H1 (cell line): ENCODE data around the gene NALF2. TPM values are rescaled to one million over a fixed set of nuclear protein-coding genes. Genes with fewer than 3 reads are reported as not detected.

Experiments
- CTCF ChIA-PET: fragments of 300-600 bp; sonication (Branson Sonifier 250); formaldehyde crosslinking; loops from one replicate; lab custom pipeline; 2021; ENCODE audit not compliant: partially characterized antibody; lab: Charles Lee
- POLR2A ChIA-PET: fragments of 300-600 bp; sonication (Branson Sonifier 250); formaldehyde crosslinking; loops from one replicate; lab custom pipeline; 2021; ENCODE audit warnings: inconsistent platforms; ENCODE audit not compliant: partially characterized antibody; lab: Charles Lee
- DNase-seq, 2 experiments: peaks; one replicate each; pipeline versions ENCODE4 v3.0.0 to v3.0.0-alpha.2; 2010 to 2022; ENCODE audit warnings: low spot score in 2 of 2, low read depth in 1 of 2, mixed read lengths in 1 of 2
- FAIRE-seq: peaks from 2 replicates; lab custom pipeline; 2011; peaks lifted over from hg19 to GRCh38; lab: Jason Lieb, UNC
- H2AFZ ChIP-seq: 2 replicates; pipeline ENCODE4 v1.8.1; 2012; ENCODE audit warnings: low read length, inconsistent platforms
- H2AK5ac ChIP-seq: 2 replicates; pipeline ENCODE4 v1.6.1; 2013; ENCODE audit warnings: low read depth, low read length
- H2BK120ac ChIP-seq: replicated peaks from 2 replicates; pipeline ENCODE3; 2013; ENCODE audit warnings: low read depth, low read length, inconsistent platforms
- H2BK12ac ChIP-seq: 2 replicates; pipeline ENCODE4 v1.6.1; 2013; ENCODE audit warnings: low read depth, low read length
- H2BK15ac ChIP-seq: 2 replicates; pipeline ENCODE4 v1.6.1; 2013; ENCODE audit warnings: low read length
- H2BK20ac ChIP-seq: 2 replicates; pipeline ENCODE4 v1.6.1; 2013; ENCODE audit warnings: low read length
- H2BK5ac ChIP-seq: 2 replicates; pipeline ENCODE4 v1.6.1; 2013; ENCODE audit warnings: low read depth, low read length
- H3K14ac ChIP-seq: 2 replicates; pipeline ENCODE4 v1.6.1; 2013; ENCODE audit warnings: inconsistent platforms; ENCODE audit not compliant: insufficient read length
- H3K18ac ChIP-seq: 2 replicates; pipeline ENCODE4 v1.6.1; 2013; ENCODE audit warnings: low read length; ENCODE audit errors: extremely low read depth
- H3K23ac ChIP-seq: 2 replicates; pipeline ENCODE4 v1.6.1; 2013; ENCODE audit warnings: inconsistent platforms; ENCODE audit not compliant: insufficient read length
- H3K23me2 ChIP-seq: 2 replicates; pipeline ENCODE4 v1.6.1; 2013; ENCODE audit warnings: low read depth, low read length
- H3K27ac ChIP-seq: 2 replicates; pipeline ENCODE4 v1.6.1; 2011; ENCODE audit warnings: low read depth, low read length, inconsistent platforms
- H3K27me3 ChIP-seq, 4 experiments: replicated peaks in 1 of 4; 1 replicate in 1 of 4; 2 replicates in 3 of 4; pipeline versions ENCODE4 v1.6.1 to v1.8.1; 2011 to 2013; ENCODE audit warnings: low read length in 3 of 4, mild to moderate bottlenecking in 3 of 4, inconsistent platforms in 2 of 4, mixed read lengths in 2 of 4, moderate library complexity in 1 of 4; ENCODE audit not compliant: control insufficient read depth in 3 of 4, insufficient read depth in 3 of 4; ENCODE audit errors: extremely low read depth in 1 of 4
- H3K36me3 ChIP-seq, 4 experiments: 2 replicates each; pipeline versions ENCODE4 v1.6.1 to v1.8.1; 2011 to 2013; ENCODE audit warnings: mild to moderate bottlenecking in 4 of 4, low read length in 3 of 4, moderate library complexity in 2 of 4, control low read depth in 1 of 4, inconsistent platforms in 1 of 4; ENCODE audit not compliant: insufficient read depth in 4 of 4, control insufficient read depth in 2 of 4
- H3K4ac ChIP-seq: replicated peaks from 2 replicates; pipeline ENCODE3; 2013; ENCODE audit warnings: low read length, low read depth, mixed read lengths, inconsistent platforms; ENCODE audit not compliant: insufficient read length
- H3K4me1 ChIP-seq, 4 experiments: replicated peaks in 1 of 4; 1 replicate in 1 of 4; 2 replicates in 3 of 4; pipeline versions ENCODE4 v1.6.1 to v1.8.1; 2011 to 2013; ENCODE audit warnings: low read length in 3 of 4, inconsistent platforms in 2 of 4, mixed read lengths in 1 of 4; ENCODE audit not compliant: insufficient read depth in 4 of 4, control insufficient read depth in 3 of 4
- H3K4me2 ChIP-seq, 2 experiments: 2 replicates each; pipeline versions ENCODE4 v1.6.1 to v1.8.1; 2011 to 2013; ENCODE audit warnings: low read depth in 2 of 2, low read length in 2 of 2, control low read depth in 1 of 2, inconsistent platforms in 1 of 2, mild to moderate bottlenecking in 1 of 2; ENCODE audit not compliant: insufficient read depth in 1 of 2
- H3K4me3 ChIP-seq, 4 experiments: fragments of 200-600, 300-600 bp in 1 of 4; sonication (generic), shearing (Covaris generic), sonication (Bioruptor Twin) in 1 of 4; 2 replicates each; pipeline versions ENCODE4 v1.5.1 to v1.8.1; 2011 to 2016; ENCODE audit warnings: low read length in 4 of 4, low read depth in 3 of 4, control low read depth in 2 of 4, inconsistent platforms in 2 of 4, mild to moderate bottlenecking in 2 of 4, mixed read lengths in 1 of 4, moderate library complexity in 1 of 4; ENCODE audit not compliant: insufficient read depth in 2 of 4; ENCODE audit errors: extremely low read depth in 1 of 4
- H3K56ac ChIP-seq: replicated peaks from 2 replicates; pipeline ENCODE3; 2013; ENCODE audit warnings: low read depth, mild to moderate bottlenecking, mixed read lengths, low read length, inconsistent platforms; ENCODE audit not compliant: insufficient read length
- H3K79me1 ChIP-seq: 2 replicates; pipeline ENCODE4 v1.6.1; 2013; ENCODE audit warnings: low read depth, low read length, control low read depth
- H3K79me2 ChIP-seq, 2 experiments: 2 replicates each; pipeline versions ENCODE4 v1.6.1 to v1.8.1; 2012 to 2013; ENCODE audit warnings: low read length in 2 of 2, mild to moderate bottlenecking in 2 of 2, inconsistent platforms in 1 of 2; ENCODE audit not compliant: insufficient read depth in 2 of 2, control insufficient read depth in 1 of 2
- H3K9ac ChIP-seq, 4 experiments: replicated peaks in 1 of 4; 1 replicate in 1 of 4; 2 replicates in 3 of 4; pipeline versions ENCODE4 v1.6.1 to v1.8.1; 2011 to 2013; ENCODE audit warnings: low read depth in 3 of 4, low read length in 3 of 4, control low read depth in 2 of 4, mild to moderate bottlenecking in 2 of 4, moderate library complexity in 2 of 4, inconsistent platforms in 1 of 4; ENCODE audit errors: extremely low read depth in 1 of 4
- H3K9me3 ChIP-seq, 2 experiments: 2 replicates each; pipeline versions ENCODE4 v1.6.1 to v1.8.1; 2012 to 2013; ENCODE audit warnings: mild to moderate bottlenecking in 2 of 2, moderate library complexity in 2 of 2, control low read depth in 1 of 2, inconsistent platforms in 1 of 2, low read depth in 1 of 2, low read length in 1 of 2, mixed read lengths in 1 of 2; ENCODE audit not compliant: insufficient read depth in 2 of 2
- H4K20me1 ChIP-seq, 2 experiments: replicated peaks in 1 of 2; 2 replicates each; pipeline versions ENCODE3 to v1.8.1; 2011 to 2013; ENCODE audit warnings: inconsistent platforms in 2 of 2, low read length in 2 of 2, mild to moderate bottlenecking in 1 of 2; ENCODE audit not compliant: insufficient read depth in 2 of 2, control insufficient read depth in 1 of 2
- H4K5ac ChIP-seq: 2 replicates; pipeline ENCODE4 v1.6.1; 2013; ENCODE audit warnings: low read length, low read depth, mixed read lengths, inconsistent platforms; ENCODE audit not compliant: insufficient read length
- H4K8ac ChIP-seq: 2 replicates; pipeline ENCODE4 v1.8.0; 2013; ENCODE audit warnings: mild to moderate bottlenecking, moderate library complexity, low read length, inconsistent platforms; ENCODE audit not compliant: insufficient read depth; ENCODE audit errors: extremely low read depth
- H4K91ac ChIP-seq: replicated peaks from 2 replicates; pipeline ENCODE3; 2013; ENCODE audit warnings: low read length, mixed read lengths, inconsistent platforms; ENCODE audit not compliant: insufficient read length
- JUND ChIP-seq: IDR thresholded peaks from 2 replicates; pipeline ENCODE4 v1.6.1; 2011; ENCODE audit warnings: mild to moderate bottlenecking, improper control_type of control experiment, low read length
- KDM4A ChIP-seq: IDR thresholded peaks from one replicate; pipeline ENCODE4 v1.7.1; 2012; ENCODE audit warnings: low read depth, mild to moderate bottlenecking, moderate library complexity, low read length, inconsistent platforms; ENCODE audit not compliant: severe bottlenecking
- PHF8 ChIP-seq: fragments of 200-600 bp; sonication (generic); conservative IDR thresholded peaks from 2 replicates; pipeline ENCODE4 v1.7.1; 2012; ENCODE audit warnings: low read depth, mild to moderate bottlenecking, inconsistent platforms, low read length, moderate library complexity
- SAP30 ChIP-seq: fragments of 300-600 bp; sonication (generic); IDR thresholded peaks from 2 replicates; pipeline ENCODE4 v1.7.1; 2012; ENCODE audit warnings: low read length, moderate library complexity, mild to moderate bottlenecking, inconsistent platforms; ENCODE audit not compliant: insufficient read depth, insufficient replicate concordance
- SIN3A ChIP-seq, 2 experiments: IDR thresholded peaks in 1 of 2; conservative IDR thresholded peaks in 1 of 2; 2 replicates each; pipeline ENCODE4 v1.6.1; 2011 to 2012; ENCODE audit warnings: low read length in 2 of 2, improper control_type of control experiment in 1 of 2, low read depth in 1 of 2, mild to moderate bottlenecking in 1 of 2
- TAF1 ChIP-seq: IDR thresholded peaks from 2 replicates; pipeline ENCODE4 v1.6.1; 2011; ENCODE audit warnings: mild to moderate bottlenecking, low read depth, low read length
- TBP ChIP-seq: IDR thresholded peaks from 2 replicates; pipeline ENCODE4 v1.6.1; 2011; ENCODE audit warnings: low read depth, low read length, improper control_type of control experiment
- WGBS, 2 experiments: shearing (Covaris generic) in 1 of 2; methylation state at CpG; one replicate each; pipeline versions ENCODE4 v1.1.6 to v1.1.7; 2013 to 2015; ENCODE audit warnings: low lambda C conversion rate in 2 of 2, mixed read lengths in 2 of 2, inconsistent platforms in 1 of 2, low coverage in 1 of 2, missing lambda C conversion rate in 1 of 2; ENCODE audit not compliant: insufficient replicate concordance in 2 of 2, insufficient coverage in 1 of 2, insufficient read length in 1 of 2; ENCODE audit errors: extremely low coverage in 1 of 2, missing lambda C conversion rate in 1 of 2; 5-methylcytosine and 5-hydroxymethylcytosine counted together
- long read RNA-seq, 2 experiments: library from RNA in 1 of 2; library from capped mRNA in 1 of 2; stranded (forward); transcript quantifications; one replicate each; pipeline ENCODE4 v2.0.0, GENCODE V29; 2021; ENCODE audit warnings: inconsistent platforms in 1 of 2
- polyA minus RNA-seq, 3 experiments: library from RNA; depleted of rRNA, polyadenylated mRNA; stranded (reverse); fragments of >200 nt; gene quantifications; 1 replicate in 2 of 3; 2 replicates in 1 of 3; pipeline ENCODE4 v1.2.3, GENCODE V29; 2011
- polyA plus RNA-seq, 7 experiments: library from polyadenylated mRNA; depleted of rRNA in 3 of 7; stranded (reverse) in 5 of 7; unstranded in 2 of 7; fragments of >200 nt in 5 of 7; fragments of 200-250 nt in 2 of 7; gene quantifications; 1 replicate in 5 of 7; 2 replicates in 1 of 7; 4 replicates in 1 of 7; pipeline versions ENCODE4 v1.2.1 to v1.2.3, GENCODE V29; 2011 to 2013; ENCODE audit warnings: missing spikeins in 2 of 7, mixed read lengths in 2 of 7
- total RNA-seq: library from RNA; stranded (reverse); fragmentation: NEBNext Ultra II Directional; extraction: Animal tissue kit (Norgen Biotek cat#: 25700); gene quantifications from 2 replicates; pipeline ENCODE4 v1.2.1, GENCODE V29; 2021

Gene NALF2
- total RNA-seq, result 15.6 and 16.1 TPM in 2 replicates
- polyA plus RNA-seq (2011; rRNA removed), result 7.3 and 7.5 TPM in 2 replicates
- polyA plus RNA-seq (2011; cell fraction: cytosol; rRNA removed), result 6.3 TPM
- polyA plus RNA-seq (2011; cell fraction: nucleus; rRNA removed), result 6.1 TPM
- polyA plus RNA-seq (2012, experiment 1 of 2), result 13.4 to 15.3 TPM (median 14.6 TPM) in 4 replicates
- polyA plus RNA-seq (2012, experiment 2 of 2), result 17.5 TPM
- 9.3 TPM for polyA plus RNA-seq (2013, experiment 1 of 2)
- 10.7 TPM for polyA plus RNA-seq (2013, experiment 2 of 2)
- polyA minus RNA-seq (2011; rRNA and poly(A)+ RNA removed), result 4.8 and 6.2 TPM in 2 replicates
- 5.4 TPM for polyA minus RNA-seq (2011; cell fraction: cytosol; rRNA and poly(A)+ RNA removed)
- polyA minus RNA-seq (2011; cell fraction: nucleus; rRNA and poly(A)+ RNA removed), result 3.2 TPM
- long read RNA-seq, experiment 1, partial matches to known transcripts, result 15 of 16 reads
- long read RNA-seq, experiment 1, other reads (novel, unspliced or antisense), result 1 of 16 reads
- long read RNA-seq, experiment 2, result 0 reads

- Histone ChIP-seq H3K14ac (no peak within 1 kb of the TSS), H3K23me2 (peaks cover 8% of the 10 kb centered on the region; the same call in 1 of the 2 replicates)
- no peak for TF ChIP-seq JUND
- TF ChIP-seq TAF1, result peak; percentile 55; the same call in 1 of the 2 replicates
- peak; percentile 50 to 83; a peak in 1 of 4 replicates for TF ChIP-seq SIN3A (conservative IDR thresholded peaks at IDR 0.05 in 1 of 2, IDR thresholded peaks at IDR 0.05 in 1 of 2; ENCODE audit: low read depth in 1 of 2, low read length in 2 of 2)
- peak; percentile 39; the same call in 1 of the 2 replicates for TF ChIP-seq TBP
- TF ChIP-seq KDM4A, result peak; percentile 42
- TF ChIP-seq SAP30, result peak; percentile 91
- TF ChIP-seq PHF8, result 0 out of 2 replicates have a peak, but pooled peaks have one; percentile 59
These were observed at the start of gene NALF2 for GRCh38 chrX:69503782-69504625. Gene NALF2 (plus strand): TSS chrX:69504326. CDS start chrX:69505283, 957 bp downstream.

More at GRCh38 chrX:69503782-69504625, at the start of gene NALF2:
- Histone ChIP-seq H3K4me2 (peak within 1 kb of the TSS; percentile 77 to 96), H3K23ac (no peak within 1 kb of the TSS), H3K56ac (peak within 1 kb of the TSS; percentile 59), H3K4me1 (peaks cover 0 to 14% (median 7%) of the 10 kb centered on the region in 4 experiments; a peak in 6 of 7 replicates), H4K91ac (no peak within 1 kb of the TSS), H3K27me3 (peaks cover 0 to 13% (median 5%) of the 10 kb centered on the region in 4 experiments; a peak in 6 of 7 replicates), H3K27ac (no peak within 1 kb of the TSS; the same call in 1 of the 2 replicates), H3K9me3 (no peaks in the 10 kb centered on the region), H3K9ac (peak within 1 kb of the TSS; percentile 29 to 68 (median 56); a peak in 6 of 7 replicates), H3K4me3 (peak within 1 kb of the TSS; percentile 63 to 94 (median 72)), H2AFZ (no peak within 1 kb of the TSS), H3K18ac (peak within 1 kb of the TSS; percentile 78), H4K20me1 (peaks cover 9 to 19% of the 10 kb centered on the region in 2 experiments), H3K4ac (no peak within 1 kb of the TSS), H3K79me2 (peaks cover 0 to 12% of the 10 kb centered on the region in 2 experiments; a peak in 1 of 4 replicates), H2BK12ac (no peak within 1 kb of the TSS), H2BK15ac (0 out of 2 replicates have a peak within 1 kb of the TSS, but pooled peaks have one; percentile 29), H4K5ac (peak within 1 kb of the TSS; percentile 72), H2AK5ac (no peak within 1 kb of the TSS), H3K79me1 (no peaks in the 10 kb centered on the region), H2BK5ac (peak within 1 kb of the TSS; percentile 66; the same call in 1 of the 2 replicates), H2BK20ac (no peak within 1 kb of the TSS), H3K36me3 (no peaks in the 10 kb centered on the region), H4K8ac (peak within 1 kb of the TSS; percentile 89; the same call in 1 of the 2 replicates), H2BK120ac (no peak within 1 kb of the TSS)
- peak in 1 of 2 experiments; percentile 72 for DNase-seq
- FAIRE-seq, result no peak
- ChIA-PET CTCF (interaction anchor here (1.0 to 3.1 kb wide), 4 partner anchors 11 to 97 kb away, joined by 3 to 16 read pairs (median 4); no protein-coding TSS in a partner anchor), POLR2A (interaction anchor here (0.8 kb wide), 2 partner anchors 112 to 540 kb away, joined by 3 read pairs; partner anchors contain the start of gene EDA)
- WGBS, 2 experiments, result 12% methylated on average over 5 of the region's 66 CpGs; no CpG with 5 or more reads in 1 of the 2 experiments
